Measurements from ENCODE around the gene EML4. TPM values are rescaled to one million over a fixed set of nuclear protein-coding genes. Genes with fewer than 3 reads are reported as not detected.
"Not testable (repeated sequence)": the region's sequence is repeated elsewhere in the genome, so short reads cannot be mapped to it uniquely, and the experiment has no call there.

The EML4 gene
- total RNA-seq, 4 donors from 2014 or later = 33.3 to 79.6 (median 41.5) TPM

DNA sequence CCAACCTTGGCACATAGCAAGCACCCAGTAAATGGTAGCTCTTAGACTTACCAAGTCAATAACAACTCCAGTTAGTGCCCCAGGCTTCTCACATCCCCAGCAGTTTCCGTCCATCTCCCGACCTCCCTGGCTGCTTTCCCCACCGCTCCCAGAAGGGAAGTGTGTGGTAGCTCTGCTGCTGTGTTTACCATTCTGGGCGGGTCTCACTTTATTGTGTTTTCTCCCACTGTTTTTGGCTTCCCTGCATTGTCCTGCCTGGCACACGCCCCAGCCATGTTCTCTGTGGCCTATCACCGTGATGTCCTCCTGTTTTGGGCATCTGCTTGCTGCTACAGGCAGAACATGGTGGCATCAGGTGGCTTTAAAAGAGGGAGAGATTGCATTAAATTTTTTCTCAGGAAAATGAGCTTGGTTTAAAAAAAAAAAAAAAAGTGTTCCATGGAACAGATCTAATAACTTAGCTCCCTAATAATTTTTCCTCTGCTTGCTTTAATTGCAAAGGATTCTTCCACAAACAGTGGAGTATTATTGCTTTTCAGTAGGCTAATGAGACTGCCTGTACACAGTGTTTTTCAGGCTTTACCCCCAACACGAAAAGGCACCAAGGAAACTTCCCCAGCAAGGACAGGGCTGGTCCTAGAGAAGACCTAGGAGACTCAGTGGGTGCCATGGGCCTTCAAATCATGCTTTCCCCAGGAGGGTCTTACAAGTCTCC is 199.8 kb downstream of the EML4 start:
- ATAC-seq (ENCODE audit: low FRiP score) (no peak), DNase-seq (ENCODE audit: low spot score) (no peak)
- no peak for TF ChIP-seq CTCF (IDR thresholded peaks at IDR 0.05)

- no peak for TF ChIP-seq CTCF (IDR thresholded peaks at IDR 0.05)
- DNase-seq (ENCODE audit: low spot score) = no peak
- ATAC-seq (ENCODE audit: low FRiP score) = no peak
Observed at GRCh38 chr2:42369532-42370229, 200.5 kb downstream of the EML4 start.

GRCh38 chr2:42371611-42372473 is 202.7 kb downstream of the EML4 start:
- no peak for TF ChIP-seq CTCF (IDR thresholded peaks at IDR 0.05)
- ATAC-seq (ENCODE audit: low FRiP score) (no peak), DNase-seq (ENCODE audit: low spot score) (no peak)

GRCh38 chr2:42372474-42373200 is 203.5 kb downstream of the EML4 start:
- ATAC-seq (ENCODE audit: low FRiP score) (no peak), DNase-seq (ENCODE audit: low spot score) (no peak)
- no peak for TF ChIP-seq CTCF (IDR thresholded peaks at IDR 0.05)

GRCh38 chr2:42376758-42377157 is 207.6 kb downstream of the EML4 start:
- no peak for TF ChIP-seq CTCF (IDR thresholded peaks at IDR 0.05)
- no peak for DNase-seq (ENCODE audit: low spot score)
- ATAC-seq (ENCODE audit: low FRiP score) = no peak

DNA sequence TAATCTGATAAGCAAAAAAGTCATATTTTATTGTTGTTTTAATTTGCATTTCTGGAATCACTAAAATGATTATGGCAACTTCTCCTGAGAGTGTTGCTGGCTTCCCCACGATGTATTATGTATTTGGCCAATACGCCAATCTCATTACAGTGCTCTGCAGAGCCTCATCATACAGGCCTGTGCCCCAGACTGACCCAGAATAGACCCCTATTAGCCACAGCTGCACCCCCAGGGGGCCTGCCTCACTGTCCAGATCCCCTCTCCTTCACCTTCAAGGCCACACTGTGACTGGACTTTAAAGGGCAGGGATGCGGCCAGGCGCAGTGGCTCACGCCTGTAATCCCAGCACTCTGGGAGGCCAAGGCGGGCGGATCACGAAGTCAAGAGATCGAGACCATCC is 209.3 kb downstream of the EML4 start:
- DNase-seq (ENCODE audit: low spot score) (no peak), ATAC-seq (ENCODE audit: low FRiP score) (no peak)
- TF ChIP-seq CTCF (IDR thresholded peaks at IDR 0.05) = no peak

DNA sequence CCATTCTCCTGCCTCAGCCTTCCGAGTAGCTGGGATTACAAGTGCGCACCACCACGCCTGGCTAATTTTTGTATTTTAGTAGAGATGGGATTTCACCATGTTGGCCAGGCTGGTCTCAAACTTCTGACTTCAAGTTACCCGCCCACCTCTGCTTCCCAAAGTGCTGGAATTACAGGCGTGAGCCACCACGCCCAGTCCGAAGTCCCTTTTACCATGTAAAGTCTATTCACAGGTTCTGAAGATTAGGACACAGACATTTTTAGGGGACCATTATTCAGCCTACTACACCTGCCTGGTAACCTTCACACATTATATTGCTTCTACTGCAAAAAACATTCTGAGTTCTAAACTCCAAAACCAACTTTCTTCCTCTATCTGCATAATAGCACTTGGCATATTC is 210.9 kb downstream of the EML4 start:
- not testable (repeated sequence) for DNase-seq (ENCODE audit: low spot score); ATAC-seq (ENCODE audit: low FRiP score)

All from omental fat pad (tissue), 4 donors.